ENCODE results near the gene EPX.

The EPX gene

DNA sequence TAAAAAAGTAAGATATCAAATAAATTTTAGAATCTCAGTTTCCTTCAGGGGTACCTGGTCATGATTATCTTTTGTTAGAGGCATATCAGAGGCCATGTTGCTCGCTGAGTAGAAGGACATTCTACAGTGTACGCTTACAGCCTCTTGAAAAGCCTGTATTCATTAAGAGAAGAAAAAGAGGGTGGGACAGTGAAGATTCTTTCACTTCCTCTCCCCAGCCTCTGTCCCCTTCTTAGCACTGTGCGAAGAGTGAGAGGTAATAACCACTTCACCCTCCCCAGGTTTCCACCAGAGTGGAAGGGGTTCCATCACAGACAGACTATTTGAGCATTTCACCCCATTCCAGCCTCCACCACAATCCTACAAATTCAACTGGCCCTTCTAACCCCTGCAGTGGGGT lies 41.0 kb downstream of the EPX start:
- H3K27me3 ChIP-seq (ENCODE audit: insufficient read depth, poor library complexity, severe bottlenecking), result no peaks in the 10 kb centered on the region
- TF ChIP-seq SPI1 (IDR thresholded peaks at IDR 0.05; ENCODE audit: borderline replicate concordance, low read depth), result peak; percentile 65; the same call in 1 of the 2 replicates
- TF ChIP-seq, protein P1, sequence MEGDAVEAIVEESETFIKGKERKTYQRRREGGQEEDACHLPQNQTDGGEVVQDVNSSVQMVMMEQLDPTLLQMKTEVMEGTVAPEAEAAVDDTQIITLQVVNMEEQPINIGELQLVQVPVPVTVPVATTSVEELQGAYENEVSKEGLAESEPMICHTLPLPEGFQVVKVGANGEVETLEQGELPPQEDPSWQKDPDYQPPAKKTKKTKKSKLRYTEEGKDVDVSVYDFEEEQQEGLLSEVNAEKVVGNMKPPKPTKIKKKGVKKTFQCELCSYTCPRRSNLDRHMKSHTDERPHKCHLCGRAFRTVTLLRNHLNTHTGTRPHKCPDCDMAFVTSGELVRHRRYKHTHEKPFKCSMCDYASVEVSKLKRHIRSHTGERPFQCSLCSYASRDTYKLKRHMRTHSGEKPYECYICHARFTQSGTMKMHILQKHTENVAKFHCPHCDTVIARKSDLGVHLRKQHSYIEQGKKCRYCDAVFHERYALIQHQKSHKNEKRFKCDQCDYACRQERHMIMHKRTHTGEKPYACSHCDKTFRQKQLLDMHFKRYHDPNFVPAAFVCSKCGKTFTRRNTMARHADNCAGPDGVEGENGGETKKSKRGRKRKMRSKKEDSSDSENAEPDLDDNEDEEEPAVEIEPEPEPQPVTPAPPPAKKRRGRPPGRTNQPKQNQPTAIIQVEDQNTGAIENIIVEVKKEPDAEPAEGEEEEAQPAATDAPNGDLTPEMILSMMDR (IDR thresholded peaks at IDR 0.05; ENCODE audit: insufficient read depth, low read length), result no peak
- H3K4me3 ChIP-seq (replicated peaks; ENCODE audit: insufficient read depth, low read length), result no peak overlapping the region
- H3K27ac ChIP-seq (replicated peaks), result peak overlapping the region; percentile 39
- DNase-seq (ENCODE audit: low read depth in 1 of 2, low spot score in 1 of 2), result no peak

DNA sequence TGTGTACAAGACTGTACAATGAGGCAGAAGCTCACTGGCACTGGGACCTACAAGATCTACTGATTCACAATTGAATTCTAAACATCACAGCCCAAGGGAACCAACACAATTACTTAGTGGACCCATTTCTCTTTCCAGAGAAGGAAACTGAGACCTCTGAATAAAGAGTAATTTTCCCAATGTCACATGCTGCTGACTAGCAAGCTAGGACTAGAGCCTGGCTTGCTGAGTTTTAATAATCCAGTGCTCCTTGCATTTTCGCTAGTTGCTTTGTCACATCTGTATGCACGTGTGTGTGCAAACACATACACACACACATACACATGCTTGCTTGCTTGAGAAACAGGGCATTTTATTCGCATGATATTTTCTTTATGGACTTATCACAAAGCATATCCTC lies 42.0 kb downstream of the EPX start:
- TF ChIP-seq SPI1 (IDR thresholded peaks at IDR 0.05; ENCODE audit: borderline replicate concordance, low read depth) (no peak), GABPA (IDR thresholded peaks at IDR 0.05; ENCODE audit: low read depth) (no peak), REST (IDR thresholded peaks at IDR 0.05; ENCODE audit: insufficient replicate concordance, low read depth) (no peak), POLR2AphosphoS5 (IDR thresholded peaks at IDR 0.05; ENCODE audit: low read depth) (no peak)
- TF ChIP-seq, protein P1 (IDR thresholded peaks at IDR 0.05; ENCODE audit: insufficient read depth, low read length), result no peak
- no peaks in the 10 kb centered on the region for H3K27me3 ChIP-seq (ENCODE audit: insufficient read depth, poor library complexity, severe bottlenecking)

GRCh38 chr17:58235821-58236220 lies 43.3 kb downstream of the EPX start:
- no peak for TF ChIP-seq POLR2AphosphoS5 (IDR thresholded peaks at IDR 0.05; ENCODE audit: low read depth)
- no peak for TF ChIP-seq SPI1 (IDR thresholded peaks at IDR 0.05; ENCODE audit: borderline replicate concordance, low read depth)
- no peak for TF ChIP-seq REST (IDR thresholded peaks at IDR 0.05; ENCODE audit: insufficient replicate concordance, low read depth)
- TF ChIP-seq, protein P1 (IDR thresholded peaks at IDR 0.05; ENCODE audit: insufficient read depth, low read length), result no peak
- TF ChIP-seq GABPA (IDR thresholded peaks at IDR 0.05; ENCODE audit: low read depth), result no peak
- Histone ChIP-seq H3K27ac (replicated peaks) (no peak overlapping the region), H3K27me3 (ENCODE audit: insufficient read depth, poor library complexity, severe bottlenecking) (no peaks in the 10 kb centered on the region), H3K4me3 (replicated peaks; ENCODE audit: insufficient read depth, low read length) (no peak overlapping the region)
- no peak for DNase-seq (ENCODE audit: low read depth in 1 of 2, low spot score in 1 of 2)

More for the DNA sequence above, 42.0 kb downstream of the EPX start:
- H3K4me3 ChIP-seq (replicated peaks; ENCODE audit: insufficient read depth, low read length), result no peak overlapping the region
- no peak overlapping the region for H3K27ac ChIP-seq (replicated peaks)
- DNase-seq (ENCODE audit: low read depth in 1 of 2, low spot score in 1 of 2), result no peak

DNA sequence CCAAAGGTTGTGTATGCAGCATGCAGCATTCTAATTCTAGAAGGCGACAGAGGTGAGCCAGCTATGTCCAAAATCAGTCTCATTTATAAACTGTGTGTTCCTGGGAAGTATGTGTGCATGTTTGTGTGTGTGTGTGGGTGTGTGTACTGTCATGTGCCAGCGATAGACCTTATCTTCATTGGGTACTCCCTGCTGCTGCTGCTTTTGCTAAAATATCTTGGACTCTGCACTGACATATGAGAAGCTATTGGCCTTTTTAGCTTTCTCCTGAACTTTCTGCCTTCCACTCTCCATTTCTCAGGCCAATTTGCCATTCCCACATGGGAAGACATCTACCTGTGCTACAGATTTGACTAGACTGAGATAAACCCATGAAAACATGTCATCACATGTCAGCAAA lies 43.9 kb downstream of the EPX start:
- Histone ChIP-seq H3K27me3 (ENCODE audit: insufficient read depth, poor library complexity, severe bottlenecking) (no peaks in the 10 kb centered on the region), H3K4me3 (replicated peaks; ENCODE audit: insufficient read depth, low read length) (no peak overlapping the region)
- TF ChIP-seq REST (IDR thresholded peaks at IDR 0.05; ENCODE audit: insufficient replicate concordance, low read depth), result no peak

More for the DNA sequence above, 43.9 kb downstream of the EPX start:
- no peak for DNase-seq (ENCODE audit: low read depth in 1 of 2, low spot score in 1 of 2)
- no peak overlapping the region for H3K27ac ChIP-seq (replicated peaks)
